Measurements from ENCODE around the gene ASIC5.

GRCh38 chr4:155800685-155801343, 65.3 kb downstream of the ASIC5 start:
- TF ChIP-seq, protein P1, sequence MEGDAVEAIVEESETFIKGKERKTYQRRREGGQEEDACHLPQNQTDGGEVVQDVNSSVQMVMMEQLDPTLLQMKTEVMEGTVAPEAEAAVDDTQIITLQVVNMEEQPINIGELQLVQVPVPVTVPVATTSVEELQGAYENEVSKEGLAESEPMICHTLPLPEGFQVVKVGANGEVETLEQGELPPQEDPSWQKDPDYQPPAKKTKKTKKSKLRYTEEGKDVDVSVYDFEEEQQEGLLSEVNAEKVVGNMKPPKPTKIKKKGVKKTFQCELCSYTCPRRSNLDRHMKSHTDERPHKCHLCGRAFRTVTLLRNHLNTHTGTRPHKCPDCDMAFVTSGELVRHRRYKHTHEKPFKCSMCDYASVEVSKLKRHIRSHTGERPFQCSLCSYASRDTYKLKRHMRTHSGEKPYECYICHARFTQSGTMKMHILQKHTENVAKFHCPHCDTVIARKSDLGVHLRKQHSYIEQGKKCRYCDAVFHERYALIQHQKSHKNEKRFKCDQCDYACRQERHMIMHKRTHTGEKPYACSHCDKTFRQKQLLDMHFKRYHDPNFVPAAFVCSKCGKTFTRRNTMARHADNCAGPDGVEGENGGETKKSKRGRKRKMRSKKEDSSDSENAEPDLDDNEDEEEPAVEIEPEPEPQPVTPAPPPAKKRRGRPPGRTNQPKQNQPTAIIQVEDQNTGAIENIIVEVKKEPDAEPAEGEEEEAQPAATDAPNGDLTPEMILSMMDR (IDR thresholded peaks at IDR 0.05), result no peak
- TF ChIP-seq POLR2A (IDR thresholded peaks at IDR 0.05), result no peak

Measured in heart left ventricle (tissue), 13 donors.